ENCODE measurements around the gene CD4.

The CD4 gene

DNA sequence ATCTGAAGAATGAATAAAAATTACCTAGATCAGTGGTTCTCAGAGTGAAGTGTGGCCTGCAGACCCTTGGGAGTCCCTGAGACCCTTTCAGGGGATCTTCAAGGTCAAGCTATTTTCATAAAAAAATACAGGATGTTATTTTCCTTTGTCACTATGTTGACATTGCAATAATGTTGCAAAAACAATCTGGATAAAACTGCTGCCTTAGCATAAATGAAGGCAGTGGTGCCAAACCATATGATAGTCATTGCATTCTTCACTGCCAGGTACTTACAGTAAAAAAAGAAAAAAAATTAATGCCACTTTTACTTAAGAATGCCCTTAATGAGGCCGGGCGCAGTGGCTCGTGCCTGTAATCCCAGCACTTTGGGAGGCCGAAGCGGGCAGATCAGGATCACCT, 2.0 kb upstream of the CD4 start:
- TF ChIP-seq, protein P1, sequence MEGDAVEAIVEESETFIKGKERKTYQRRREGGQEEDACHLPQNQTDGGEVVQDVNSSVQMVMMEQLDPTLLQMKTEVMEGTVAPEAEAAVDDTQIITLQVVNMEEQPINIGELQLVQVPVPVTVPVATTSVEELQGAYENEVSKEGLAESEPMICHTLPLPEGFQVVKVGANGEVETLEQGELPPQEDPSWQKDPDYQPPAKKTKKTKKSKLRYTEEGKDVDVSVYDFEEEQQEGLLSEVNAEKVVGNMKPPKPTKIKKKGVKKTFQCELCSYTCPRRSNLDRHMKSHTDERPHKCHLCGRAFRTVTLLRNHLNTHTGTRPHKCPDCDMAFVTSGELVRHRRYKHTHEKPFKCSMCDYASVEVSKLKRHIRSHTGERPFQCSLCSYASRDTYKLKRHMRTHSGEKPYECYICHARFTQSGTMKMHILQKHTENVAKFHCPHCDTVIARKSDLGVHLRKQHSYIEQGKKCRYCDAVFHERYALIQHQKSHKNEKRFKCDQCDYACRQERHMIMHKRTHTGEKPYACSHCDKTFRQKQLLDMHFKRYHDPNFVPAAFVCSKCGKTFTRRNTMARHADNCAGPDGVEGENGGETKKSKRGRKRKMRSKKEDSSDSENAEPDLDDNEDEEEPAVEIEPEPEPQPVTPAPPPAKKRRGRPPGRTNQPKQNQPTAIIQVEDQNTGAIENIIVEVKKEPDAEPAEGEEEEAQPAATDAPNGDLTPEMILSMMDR (IDR thresholded peaks at IDR 0.05; ENCODE audit: extremely low read depth, missing control alignments): no peak

DNA sequence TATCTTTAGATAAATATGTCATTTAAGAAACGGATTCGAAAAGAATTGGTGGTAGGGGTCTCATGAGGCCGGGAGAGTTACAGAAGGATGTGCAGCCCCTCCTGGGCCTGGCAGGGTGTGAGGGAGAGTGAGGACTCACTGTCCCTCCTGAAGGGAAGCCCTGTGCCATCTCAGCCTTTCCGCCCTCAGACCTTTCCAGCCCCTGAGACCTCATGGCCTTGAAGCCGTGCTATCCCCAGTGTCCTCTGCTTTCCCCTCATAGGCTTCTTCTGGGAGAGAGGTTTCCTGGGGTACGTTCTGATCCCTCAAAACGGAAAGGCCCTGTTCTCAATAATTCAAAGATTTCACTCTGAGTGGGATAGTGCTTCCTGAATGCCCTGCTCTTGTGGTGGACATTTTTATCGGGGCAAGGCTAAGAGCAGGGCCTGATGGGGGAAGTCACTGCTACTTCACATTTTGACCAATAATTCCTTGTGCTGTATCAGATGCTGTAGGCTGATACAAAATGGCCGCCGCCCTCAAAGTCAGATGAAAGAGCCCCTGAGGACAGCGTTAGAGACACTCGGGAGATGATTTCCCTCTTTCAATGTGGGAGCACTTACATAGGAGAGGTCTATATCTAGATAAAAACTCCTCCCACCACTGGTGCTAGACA, 1.3 kb downstream of the CD4 start:
- DNase-seq (ENCODE audit: low spot score): no peak
- TF ChIP-seq, protein P1 (IDR thresholded peaks at IDR 0.05; ENCODE audit: extremely low read depth, missing control alignments): no peak

More for the DNA sequence above, 2.0 kb upstream of the CD4 start:
- DNase-seq (ENCODE audit: low spot score): no peak

DNA sequence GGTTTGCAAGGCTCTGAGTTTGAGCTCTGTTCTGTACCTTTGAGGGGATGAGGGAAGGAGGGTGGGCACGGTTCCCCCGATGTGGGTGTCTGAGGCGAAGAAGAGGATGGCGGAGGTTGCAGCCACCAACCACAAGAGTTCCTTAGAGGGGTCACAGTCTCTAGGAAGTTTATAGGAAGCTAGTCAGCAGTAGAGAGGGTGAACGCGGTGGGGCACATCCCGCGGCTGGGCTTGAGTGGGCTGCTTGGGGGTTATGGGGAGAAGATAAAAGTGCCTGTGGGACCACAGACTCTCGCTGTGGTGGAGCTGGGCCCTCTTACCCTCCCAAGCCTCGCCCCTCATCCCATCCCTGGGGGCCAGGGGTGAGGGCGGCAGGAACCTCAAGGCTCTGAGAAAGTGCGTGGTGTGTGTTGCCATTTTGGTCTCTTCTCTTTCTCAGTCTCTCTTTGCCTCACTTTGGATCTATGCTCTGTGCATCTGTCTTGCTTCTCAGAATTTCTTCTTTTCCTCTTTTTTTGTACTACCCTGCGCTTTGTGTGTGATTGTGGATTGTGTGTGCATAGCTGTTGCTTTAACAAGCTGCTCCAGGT, 2.7 kb downstream of the CD4 start:
- DNase-seq (ENCODE audit: low spot score): no peak
- TF ChIP-seq, protein P1 (IDR thresholded peaks at IDR 0.05; ENCODE audit: extremely low read depth, missing control alignments): no peak

DNA sequence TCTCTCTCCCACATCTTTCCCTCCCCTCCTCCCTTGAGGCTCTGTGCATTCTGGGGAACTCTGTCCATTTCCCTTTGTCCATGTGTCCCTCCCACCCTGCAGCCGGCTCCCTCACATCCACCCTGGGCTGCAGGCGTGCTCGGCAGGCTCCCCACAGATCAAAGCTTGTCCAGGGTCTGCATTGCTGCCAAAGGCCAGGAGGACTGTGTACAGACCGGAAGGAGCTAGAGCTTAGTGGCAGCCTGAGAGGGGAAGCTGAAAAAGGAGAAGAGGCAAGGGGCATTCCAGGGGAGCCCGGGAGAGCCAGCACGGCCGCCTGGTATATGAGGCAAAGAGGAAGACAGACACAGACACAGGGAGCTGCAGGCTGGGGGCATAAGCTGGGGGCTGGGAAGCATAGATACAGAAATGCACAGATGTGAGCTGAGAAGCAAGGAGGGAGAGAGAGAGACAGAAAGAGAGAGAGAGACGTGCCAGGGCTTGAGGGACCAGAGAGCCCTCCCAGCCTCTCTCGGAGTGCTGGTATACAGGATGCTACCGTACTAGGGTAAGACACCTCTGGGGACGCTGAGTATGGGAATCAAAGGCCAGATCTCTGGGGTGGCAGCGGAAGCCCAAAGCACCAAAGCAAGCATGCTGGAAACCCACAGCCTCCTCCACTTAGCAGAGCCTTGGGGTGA, 3.3 kb downstream of the CD4 start:
- TF ChIP-seq, protein P1 (IDR thresholded peaks at IDR 0.05; ENCODE audit: extremely low read depth, missing control alignments): no peak
- no peak for DNase-seq (ENCODE audit: low spot score)

DNA sequence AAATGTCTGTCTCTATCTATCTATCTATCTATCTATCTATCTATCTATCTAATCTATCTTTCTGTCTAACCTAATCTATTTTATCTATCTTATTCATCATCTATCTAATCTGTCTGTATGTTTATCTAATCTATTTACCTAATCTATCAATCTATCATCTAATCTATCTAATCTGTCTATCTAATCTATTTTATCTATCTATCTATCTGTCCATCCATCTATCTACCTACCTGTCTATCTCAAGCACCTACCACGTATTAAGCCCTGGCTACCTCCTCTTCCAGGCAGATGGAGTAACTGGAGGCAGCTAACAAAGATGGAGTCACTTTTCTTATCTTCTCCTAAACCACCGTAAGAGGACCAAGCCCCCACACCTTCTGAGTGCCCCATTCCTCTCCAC, 5.8 kb downstream of the CD4 start:
- TF ChIP-seq, protein P1 (IDR thresholded peaks at IDR 0.05; ENCODE audit: extremely low read depth, missing control alignments): no peak
- no peak for DNase-seq (ENCODE audit: low spot score)

DNA sequence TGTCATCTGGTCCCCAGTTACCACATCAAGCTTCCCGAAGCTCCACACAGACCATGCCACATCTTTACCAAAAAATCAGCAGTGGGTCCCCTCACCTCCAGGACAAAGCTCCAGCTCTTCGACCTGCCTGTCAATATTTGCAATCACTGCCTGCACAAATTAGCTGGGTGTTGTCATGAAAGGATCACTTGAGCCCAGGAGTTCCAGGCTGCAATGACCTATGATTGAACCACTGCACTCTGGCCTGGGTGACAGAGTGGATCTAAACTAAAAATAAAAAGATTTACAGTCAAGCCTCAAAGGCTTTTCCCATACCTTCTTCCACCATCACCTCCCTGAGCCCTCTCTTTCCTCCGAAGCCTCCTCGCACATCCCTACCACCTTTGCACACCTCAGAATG, 7.2 kb downstream of the CD4 start:
- DNase-seq (ENCODE audit: low spot score): no peak
- TF ChIP-seq, protein P1 (IDR thresholded peaks at IDR 0.05; ENCODE audit: extremely low read depth, missing control alignments): no peak

DNA sequence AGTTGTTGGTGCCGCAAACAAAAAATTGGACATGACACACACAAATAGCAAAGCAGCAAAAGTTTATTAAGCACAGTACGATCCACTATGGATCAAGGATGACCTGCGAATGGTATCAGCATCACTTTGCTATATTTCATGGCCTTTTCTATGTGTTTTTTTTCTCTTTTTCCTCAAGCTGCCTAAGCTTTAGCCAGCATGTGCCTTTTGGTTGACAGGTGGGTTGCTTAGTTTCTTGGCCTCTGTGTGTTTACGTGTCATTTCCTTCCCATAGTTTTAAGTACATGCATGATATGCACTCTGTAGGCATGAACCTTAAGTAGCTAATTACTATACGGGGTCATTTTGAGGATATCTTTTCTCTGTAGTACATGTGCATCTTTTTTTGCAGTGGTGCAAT, 9.8 kb downstream of the CD4 start:
- DNase-seq (ENCODE audit: low spot score): no peak
- TF ChIP-seq, protein P1 (IDR thresholded peaks at IDR 0.05; ENCODE audit: extremely low read depth, missing control alignments): no peak
